ENCODE measurements around the gene MMADHC.

- TF ChIP-seq POLR2AphosphoS5 (IDR thresholded peaks at IDR 0.05) (no peak), CTCF (IDR thresholded peaks at IDR 0.05) (no peak)
Measured at GRCh38 chr2:149527998-149528755, 59.4 kb downstream of the MMADHC start.
